ENCODE data around the gene HDGF. TPM values are rescaled to one million over a fixed set of nuclear protein-coding genes. Genes with fewer than 3 reads are reported as not detected.
"Not testable (repeated sequence)": the region's sequence is repeated elsewhere in the genome, so short reads cannot be mapped to it uniquely, and the experiment has no call there.

HDGF gene
- total RNA-seq, 2 donors from 2014 or later, result 93.5 to 118 TPM

GRCh38 chr1:156767101-156767878, 15.8 kb upstream of the HDGF start, which contains the start of gene PRCC:
PRCC (plus strand) TSS chr1:156767535; CDS start chr1:156767772, 237 bp downstream.
- DNase-seq (ENCODE audit: low spot score) (peak; percentile 98), ATAC-seq (ENCODE audit: insufficient number of reproducible peaks, low FRiP score, low read depth) (peak; percentile 97)
- peak within 1 kb of the TSS; percentile 89 to 94 for H3K27ac ChIP-seq
- no peak for TF ChIP-seq CTCF (IDR thresholded peaks at IDR 0.05)
- H3K27me3 ChIP-seq (replicated peaks; ENCODE audit: insufficient read depth), result no peaks in the 10 kb centered on the region
- H3K36me3 ChIP-seq, result no peaks in the 10 kb centered on the region
- H3K4me3 ChIP-seq, result peak within 1 kb of the TSS; percentile 93
- peaks cover 17 to 43% of the 10 kb centered on the region in 2 donors for H3K4me1 ChIP-seq (ENCODE audit: control insufficient read depth in 1 of 2, low read depth in 2 of 2)
- no peaks in the 10 kb centered on the region for H3K9me3 ChIP-seq

GRCh38 chr1:156766298-156767100, 15.0 kb upstream of the HDGF start:
- H3K9me3 ChIP-seq, result no peaks in the 10 kb centered on the region
- TF ChIP-seq CTCF (IDR thresholded peaks at IDR 0.05), result no peak
- peak overlapping the region; percentile 69 to 81 for H3K27ac ChIP-seq
- H3K4me1 ChIP-seq (ENCODE audit: control insufficient read depth in 1 of 2, low read depth in 2 of 2), result peaks cover 17 to 41% of the 10 kb centered on the region in 2 donors
- ATAC-seq (ENCODE audit: insufficient number of reproducible peaks, low FRiP score, low read depth) (no peak), DNase-seq (ENCODE audit: low spot score) (no peak)
- H3K27me3 ChIP-seq (replicated peaks; ENCODE audit: insufficient read depth), result no peaks in the 10 kb centered on the region
- H3K4me3 ChIP-seq, result peak overlapping the region; percentile 93
- H3K36me3 ChIP-seq, result no peaks in the 10 kb centered on the region

- H3K27me3 ChIP-seq (replicated peaks; ENCODE audit: insufficient read depth), result no peaks in the 10 kb centered on the region
- H3K27ac ChIP-seq, result no peak overlapping the region
- H3K4me1 ChIP-seq (ENCODE audit: control insufficient read depth in 1 of 2, low read depth in 2 of 2), result peaks cover 15 to 33% of the 10 kb centered on the region in 2 donors
- no peaks in the 10 kb centered on the region for H3K9me3 ChIP-seq
- H3K36me3 ChIP-seq, result no peaks in the 10 kb centered on the region
- ATAC-seq (ENCODE audit: insufficient number of reproducible peaks, low FRiP score, low read depth) (no peak), DNase-seq (ENCODE audit: low spot score) (no peak)
- no peak overlapping the region for H3K4me3 ChIP-seq
- TF ChIP-seq CTCF (IDR thresholded peaks at IDR 0.05), result no peak
These were observed 14.2 kb upstream of the HDGF start for GRCh38 chr1:156765666-156766065.

GRCh38 chr1:156765136-156765535, 13.7 kb upstream of the HDGF start:
- not testable (repeated sequence) for H3K4me3 ChIP-seq; ATAC-seq (ENCODE audit: insufficient number of reproducible peaks, low FRiP score, low read depth); H3K27ac ChIP-seq; H3K9me3 ChIP-seq; H3K27me3 ChIP-seq (replicated peaks; ENCODE audit: insufficient read depth); DNase-seq (ENCODE audit: low spot score); H3K36me3 ChIP-seq
- H3K4me1 ChIP-seq (ENCODE audit: control insufficient read depth in 1 of 2, low read depth in 2 of 2), result peaks cover 15 to 28% of the 10 kb centered on the region in 2 donors

GRCh38 chr1:156760796-156761104, 9.3 kb upstream of the HDGF start:
- ATAC-seq (ENCODE audit: insufficient number of reproducible peaks, low FRiP score, low read depth), result no peak
- H3K36me3 ChIP-seq, result no peaks in the 10 kb centered on the region
- no peaks in the 10 kb centered on the region for H3K9me3 ChIP-seq
- DNase-seq (ENCODE audit: low spot score), result no peak
- no peak overlapping the region for H3K4me3 ChIP-seq
- no peak for TF ChIP-seq CTCF (IDR thresholded peaks at IDR 0.05)
- H3K4me1 ChIP-seq (ENCODE audit: control insufficient read depth in 1 of 2, low read depth in 2 of 2), result no peaks in the 10 kb centered on the region
- no peaks in the 10 kb centered on the region for H3K27me3 ChIP-seq (replicated peaks; ENCODE audit: insufficient read depth)
- H3K27ac ChIP-seq, result no peak overlapping the region
